Mucosa of descending colon (tissue), 3 donors: Measurements from ENCODE around the gene DNAH9. TPM values are rescaled to one million over a fixed set of nuclear protein-coding genes. Genes with fewer than 3 reads are reported as not detected.

Source experiments
- ATAC-seq: fragments of 200-7000 bp; cut with Tn5 transposase; one replicate; pipeline ENCODE4 v1.9.1; 2020; ENCODE audit warnings: mild to moderate bottlenecking, moderate library complexity
- DNase-seq, 3 donors: peaks; one replicate each; pipeline ENCODE4 v3.0.0-alpha.2; 2020
- H3K36me3 ChIP-seq: fragments of 200-600 bp; one replicate; pipeline ENCODE4 v1.8.0; 2021; ENCODE audit warnings: low read depth, mild to moderate bottlenecking
- H3K4me1 ChIP-seq: fragments of 200-600 bp; one replicate; pipeline ENCODE4 v1.8.0; 2021; ENCODE audit warnings: low read depth, mild to moderate bottlenecking
- H3K4me3 ChIP-seq: fragments of 200-600 bp; one replicate; pipeline ENCODE4 v1.8.0; 2021; ENCODE audit warnings: mild to moderate bottlenecking
- H3K9me3 ChIP-seq: fragments of 200-600 bp; one replicate; pipeline ENCODE4 v1.8.0; 2021; ENCODE audit warnings: mild to moderate bottlenecking
- intact Hi-C, 2 donors: fragments of 100-400 bp; cut with DNase I in 1 of 2; cut with micrococcal nuclease in 1 of 2; formaldehyde crosslinking; loops; one replicate each; pipeline versions ENCODE4 v1.11.0 to v1.11.1; 2022; cut with DNase I, micrococcal nuclease
- total RNA-seq, 3 donors: library from RNA; stranded (reverse); fragmentation: NEBNext Ultra II Directional in 2 of 3; extraction: Animal tissue kit (Norgen Biotek cat#: 25700) in 2 of 3; gene quantifications; one replicate each; pipeline versions ENCODE4 v1.2.1 to v1.2.4, GENCODE V29; 2021 to 2023
- TF ChIP-seq, protein P1 (sequence below): fragments of 200-600 bp; IDR thresholded peaks from one replicate; pipeline ENCODE4 v1.8.0; 2022; ENCODE audit warnings: antibody characterized with exemption, mild to moderate bottlenecking
- donor health status: DM: no; HTN: no; CAD: no; lungs with moderate emphysema.
- donor health status: DM: no; HTN: no; CAD: no.
- donor health status: DM: no; HTN: yes; CAD: no.

DNAH9 gene
- total RNA-seq, 3 donors from 2014 or later: 0.41 to 1.5 (median 0.79) TPM

DNA sequence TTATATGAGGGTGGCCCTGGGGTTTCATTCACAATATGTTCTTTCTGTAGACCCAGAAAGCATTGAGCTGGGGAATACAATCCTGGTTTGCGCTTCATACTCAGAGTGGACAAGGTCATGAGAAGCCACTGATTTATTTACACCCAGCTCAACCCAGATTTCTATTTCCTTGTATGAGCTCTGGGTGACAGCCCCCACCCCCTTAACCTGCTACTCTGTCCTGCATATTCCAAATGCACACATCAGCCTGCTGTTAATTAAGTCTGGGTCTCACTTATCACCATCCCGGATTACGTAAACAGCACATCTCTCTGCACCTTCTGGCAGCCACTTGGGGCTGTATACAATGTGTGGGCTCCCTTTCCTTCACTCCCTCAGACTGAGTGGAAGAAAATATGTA is 102.4 kb downstream of the DNAH9 start:
- Histone ChIP-seq H3K4me3 (no peak overlapping the region), H3K4me1 (no peaks in the 10 kb centered on the region), H3K36me3 (no peaks in the 10 kb centered on the region), H3K9me3 (no peaks in the 10 kb centered on the region)
- ATAC-seq (no peak), DNase-seq (no peak)
- intact Hi-C loops: no loop called here
- TF ChIP-seq, protein P1, sequence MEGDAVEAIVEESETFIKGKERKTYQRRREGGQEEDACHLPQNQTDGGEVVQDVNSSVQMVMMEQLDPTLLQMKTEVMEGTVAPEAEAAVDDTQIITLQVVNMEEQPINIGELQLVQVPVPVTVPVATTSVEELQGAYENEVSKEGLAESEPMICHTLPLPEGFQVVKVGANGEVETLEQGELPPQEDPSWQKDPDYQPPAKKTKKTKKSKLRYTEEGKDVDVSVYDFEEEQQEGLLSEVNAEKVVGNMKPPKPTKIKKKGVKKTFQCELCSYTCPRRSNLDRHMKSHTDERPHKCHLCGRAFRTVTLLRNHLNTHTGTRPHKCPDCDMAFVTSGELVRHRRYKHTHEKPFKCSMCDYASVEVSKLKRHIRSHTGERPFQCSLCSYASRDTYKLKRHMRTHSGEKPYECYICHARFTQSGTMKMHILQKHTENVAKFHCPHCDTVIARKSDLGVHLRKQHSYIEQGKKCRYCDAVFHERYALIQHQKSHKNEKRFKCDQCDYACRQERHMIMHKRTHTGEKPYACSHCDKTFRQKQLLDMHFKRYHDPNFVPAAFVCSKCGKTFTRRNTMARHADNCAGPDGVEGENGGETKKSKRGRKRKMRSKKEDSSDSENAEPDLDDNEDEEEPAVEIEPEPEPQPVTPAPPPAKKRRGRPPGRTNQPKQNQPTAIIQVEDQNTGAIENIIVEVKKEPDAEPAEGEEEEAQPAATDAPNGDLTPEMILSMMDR: no peak

DNA sequence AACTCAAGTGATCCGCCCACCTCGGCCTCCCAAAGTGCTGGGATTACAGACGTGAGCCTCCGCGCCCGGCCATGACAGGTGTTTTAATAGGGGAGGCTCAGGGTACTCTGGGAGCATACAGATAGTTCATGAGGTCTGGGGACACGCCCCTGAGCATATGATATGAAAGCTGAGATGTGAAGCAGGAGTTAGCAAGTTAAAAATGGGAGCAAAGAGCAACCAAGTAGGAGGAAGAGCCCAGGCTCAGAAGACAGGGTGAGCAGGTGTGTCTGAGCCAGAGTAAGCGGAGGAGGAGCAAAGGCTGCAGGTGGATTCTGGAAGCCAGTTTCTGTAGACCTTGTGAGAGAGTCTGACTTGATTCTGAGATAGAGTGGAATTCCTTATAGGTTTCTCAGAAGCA is 103.6 kb downstream of the DNAH9 start:
- TF ChIP-seq, protein P1: no peak
- Histone ChIP-seq H3K4me1 (no peaks in the 10 kb centered on the region), H3K9me3 (no peaks in the 10 kb centered on the region), H3K36me3 (no peaks in the 10 kb centered on the region), H3K4me3 (no peak overlapping the region)
- peak; percentile 10 for ATAC-seq
- no peak for DNase-seq
- intact Hi-C loops: no loop called here

DNA sequence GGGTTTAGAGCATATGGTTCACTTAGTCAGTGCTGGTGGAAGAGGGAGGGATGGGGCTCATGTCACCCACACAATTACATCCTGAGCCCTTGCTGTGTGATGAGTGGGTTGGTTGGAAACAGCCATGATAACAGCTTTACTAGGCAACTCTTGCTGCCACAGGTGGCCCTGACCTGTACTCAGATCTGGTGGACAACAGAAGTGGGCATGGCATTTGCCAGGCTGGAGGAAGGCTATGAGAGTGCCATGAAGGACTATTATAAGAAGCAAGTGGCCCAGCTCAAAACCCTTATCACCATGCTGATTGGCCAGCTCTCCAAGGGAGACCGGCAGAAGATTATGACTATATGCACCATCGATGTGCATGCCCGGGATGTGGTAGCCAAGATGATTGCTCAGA is 105.8 kb downstream of the DNAH9 start:
- DNase-seq (no peak), ATAC-seq (no peak)
- Histone ChIP-seq H3K4me3 (no peak overlapping the region), H3K36me3 (no peaks in the 10 kb centered on the region), H3K4me1 (no peaks in the 10 kb centered on the region), H3K9me3 (no peaks in the 10 kb centered on the region)
- TF ChIP-seq, protein P1: no peak
- intact Hi-C loops: no loop called here

DNA sequence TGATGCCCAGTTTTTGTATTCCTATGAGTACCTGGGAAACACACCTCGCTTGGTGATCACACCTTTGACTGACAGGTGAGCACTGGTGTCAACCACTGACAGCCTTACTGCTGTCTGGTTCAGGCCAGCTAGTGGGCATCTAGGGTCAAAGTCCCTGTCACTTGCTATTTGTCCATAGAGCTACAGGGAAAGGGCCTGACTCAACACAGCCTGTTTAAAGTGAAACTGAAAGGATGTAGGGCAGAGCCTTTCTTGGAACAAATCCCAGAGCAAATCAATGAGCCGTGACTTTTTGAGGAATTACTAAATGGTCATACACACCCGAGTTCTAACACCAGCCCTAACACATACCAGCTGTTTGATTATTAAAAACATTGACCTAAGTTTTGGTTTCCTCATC is 106.8 kb downstream of the DNAH9 start:
- DNase-seq: peak in 2 of 3 donors; percentile 49 to 65
- TF ChIP-seq, protein P1: no peak
- no peaks in the 10 kb centered on the region for H3K4me1 ChIP-seq

DNA sequence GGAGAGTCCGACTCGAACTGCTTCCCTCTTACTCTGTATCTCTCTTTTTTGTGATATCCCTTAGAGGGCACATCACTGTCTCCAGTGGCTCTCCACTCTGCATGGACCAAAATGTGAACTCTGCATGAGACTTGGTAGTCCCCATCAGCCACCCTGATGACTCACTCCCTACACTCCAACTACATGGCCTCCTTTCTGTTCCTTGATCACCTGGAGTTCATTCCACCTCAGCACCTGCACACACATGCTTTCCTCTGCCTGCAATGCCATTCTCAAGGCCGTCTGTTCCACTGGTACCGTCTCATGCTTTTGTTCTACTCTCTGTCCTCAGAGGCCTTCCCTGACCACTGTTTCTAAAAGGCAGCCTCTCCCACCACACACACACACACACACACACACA is 109.3 kb downstream of the DNAH9 start:
- H3K4me1 ChIP-seq: no peaks in the 10 kb centered on the region
- ATAC-seq: no peak
- TF ChIP-seq, protein P1: no peak
- DNase-seq: no peak
- H3K4me3 ChIP-seq: no peak overlapping the region
- intact Hi-C loops: no loop called here
- H3K9me3 ChIP-seq: no peaks in the 10 kb centered on the region
- H3K36me3 ChIP-seq: no peaks in the 10 kb centered on the region

More for the DNA sequence above, 106.8 kb downstream of the DNAH9 start:
- intact Hi-C loops: no loop called here
- H3K9me3 ChIP-seq: no peaks in the 10 kb centered on the region
- ATAC-seq: peak; percentile 99
- no peak overlapping the region for H3K4me3 ChIP-seq
- no peaks in the 10 kb centered on the region for H3K36me3 ChIP-seq

DNA sequence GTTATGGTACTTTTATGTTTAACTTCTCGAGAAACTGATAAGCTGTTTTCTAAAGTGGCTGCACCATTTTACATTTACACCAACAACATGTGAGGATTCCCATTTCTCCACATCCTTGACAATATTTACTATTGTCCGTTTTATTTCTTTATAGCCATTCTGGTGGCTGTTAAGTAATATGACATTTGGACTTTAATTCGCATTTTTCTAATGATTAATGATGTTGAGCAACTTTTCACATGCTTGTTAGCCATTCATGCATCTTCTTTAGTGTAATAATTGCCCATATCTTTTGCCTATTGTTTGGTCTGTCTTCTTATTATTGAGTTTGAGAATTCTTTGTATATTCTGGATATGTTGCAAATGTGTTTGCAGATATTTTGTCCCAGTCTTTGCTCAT is 114.2 kb downstream of the DNAH9 start:
- TF ChIP-seq, protein P1: no peak
- DNase-seq: no peak
- Histone ChIP-seq H3K9me3 (no peaks in the 10 kb centered on the region), H3K36me3 (no peaks in the 10 kb centered on the region), H3K4me1 (no peaks in the 10 kb centered on the region), H3K4me3 (no peak overlapping the region)
- intact Hi-C loops: no loop called here
- ATAC-seq: no peak
